HL-60 (cell line): ENCODE results near the gene ARL10. TPM values are rescaled to one million over a fixed set of nuclear protein-coding genes. Genes with fewer than 3 reads are reported as not detected.

ENCODE experiments used
- DNase-seq, 2 experiments: peaks; one replicate each; pipeline ENCODE4 v3.0.0-alpha.2; 2010 to 2020; ENCODE audit warnings: low read depth in 1 of 2, low spot score in 1 of 2
- H3K27ac ChIP-seq: fragments of 250-450 bp; sonication (Bioruptor Pico); replicated peaks from 2 replicates; pipeline ENCODE4 v1.5.1; 2020; ENCODE audit warnings: mild to moderate bottlenecking, moderate library complexity
- H3K27me3 ChIP-seq: fragments of 250-450 bp; sonication (Bioruptor Pico); 2 replicates; pipeline ENCODE4 v1.5.1; 2021; ENCODE audit warnings: mild to moderate bottlenecking, moderate library complexity; ENCODE audit not compliant: insufficient read depth, poor library complexity, severe bottlenecking
- H3K4me3 ChIP-seq: replicated peaks from 2 replicates; pipeline ENCODE4 v1.5.1; 2011; ENCODE audit warnings: mild to moderate bottlenecking, control low read depth, low read length; ENCODE audit not compliant: insufficient read depth
- CTCF ChIP-seq: IDR thresholded peaks from one replicate; pipeline ENCODE4 v1.5.1; 2011; ENCODE audit warnings: low read length, control low read depth, inconsistent platforms; ENCODE audit not compliant: insufficient read depth
- GABPA ChIP-seq: IDR thresholded peaks from 2 replicates; pipeline ENCODE4 v1.6.1; 2012; ENCODE audit warnings: low read depth
- POLR2AphosphoS5 ChIP-seq: IDR thresholded peaks from 2 replicates; pipeline ENCODE4 v1.6.1; 2012; ENCODE audit warnings: low read depth
- REST ChIP-seq: IDR thresholded peaks from 2 replicates; pipeline ENCODE4 v1.6.1; 2012; ENCODE audit warnings: low read depth; ENCODE audit not compliant: insufficient replicate concordance
- SPI1 ChIP-seq: IDR thresholded peaks from 2 replicates; pipeline ENCODE4 v1.6.1; 2012; ENCODE audit warnings: low read depth, mild to moderate bottlenecking, borderline replicate concordance
- microRNA-seq: library from miRNA; unstranded; fragments of <30 nt; microRNA quantifications from one replicate; pipeline ENCODE4, GENCODE V29; 2018

ARL10 gene

GRCh38 chr5:176426876-176427275, 61.6 kb downstream of the ARL10 start:
- no peaks in the 10 kb centered on the region for H3K27me3 ChIP-seq
- no peak for TF ChIP-seq POLR2AphosphoS5
- TF ChIP-seq GABPA = no peak
- no peak for TF ChIP-seq CTCF
- TF ChIP-seq SPI1 = no peak
- no peak for TF ChIP-seq REST
- H3K4me3 ChIP-seq = no peak overlapping the region
- H3K27ac ChIP-seq = no peak overlapping the region
- DNase-seq = no peak

GRCh38 chr5:176427971-176428370, 62.7 kb downstream of the ARL10 start:
- TF ChIP-seq REST (no peak), GABPA (no peak), SPI1 (no peak), CTCF (no peak), POLR2AphosphoS5 (no peak)
- Histone ChIP-seq H3K27me3 (no peaks in the 10 kb centered on the region), H3K27ac (no peak overlapping the region), H3K4me3 (no peak overlapping the region)
- DNase-seq = no peak

GRCh38 chr5:176429972-176430371, 64.7 kb downstream of the ARL10 start:
- Histone ChIP-seq H3K27ac (no peak overlapping the region), H3K4me3 (no peak overlapping the region), H3K27me3 (no peaks in the 10 kb centered on the region)
- no peak for DNase-seq
- TF ChIP-seq SPI1 (no peak), GABPA (no peak), CTCF (no peak), POLR2AphosphoS5 (no peak), REST (no peak)

Small RNA genes within 50 kb of the gene (microRNA-seq; reads per million reads assigned to microRNA genes)
- not detected for gene MIR1271
